HG02678 (cell line): ENCODE data around the gene AGPAT3.
A peak's percentile ranks its signal among the peaks of the same experiment; 100 is the strongest.

Experiments used
- ATAC-seq: cut with Tn5 transposase; IDR thresholded peaks from one replicate; pipeline ENCODE4 v1.9.1; 2021; ENCODE audit warnings: mild to moderate bottlenecking, moderate library complexity; ENCODE audit not compliant: unreplicated experiment

The AGPAT3 gene

GRCh38 chr21:44012474-44013379 is 147.7 kb downstream of the AGPAT3 start:
- peak; percentile 71 for ATAC-seq

- no peak for ATAC-seq
Measured at GRCh38 chr21:44013380-44014088, 148.5 kb downstream of the AGPAT3 start.

- ATAC-seq, result no peak
Measured at GRCh38 chr21:44017601-44018000, 152.6 kb downstream of the AGPAT3 start.

GRCh38 chr21:44018127-44018526 is 153.1 kb downstream of the AGPAT3 start:
- no peak for ATAC-seq

GRCh38 chr21:44018813-44019567 is 154.0 kb downstream of the AGPAT3 start:
- ATAC-seq, result no peak

GRCh38 chr21:44019568-44019958 is 154.5 kb downstream of the AGPAT3 start:
- no peak for ATAC-seq

- ATAC-seq, result no peak
Measured at GRCh38 chr21:44020551-44020950, 155.5 kb downstream of the AGPAT3 start.

- ATAC-seq, result no peak
Measured at GRCh38 chr21:44021064-44021463, 156.0 kb downstream of the AGPAT3 start.

GRCh38 chr21:44024257-44024656 is 159.2 kb downstream of the AGPAT3 start:
- no peak for ATAC-seq

GRCh38 chr21:44024887-44025353 is 159.9 kb downstream of the AGPAT3 start:
- ATAC-seq, result no peak

- no peak for ATAC-seq
Measured at GRCh38 chr21:44027607-44028286, 162.7 kb downstream of the AGPAT3 start.

- no peak for ATAC-seq
Measured at GRCh38 chr21:44028287-44028659, 163.2 kb downstream of the AGPAT3 start.

- no peak for ATAC-seq
Measured at GRCh38 chr21:44029460-44030087, 164.6 kb downstream of the AGPAT3 start.

- ATAC-seq, result no peak
Measured at GRCh38 chr21:44035244-44035643, 170.2 kb downstream of the AGPAT3 start.
